BE2C (cell line): ENCODE data around the gene TEKT3.

Experiments used
- DNase-seq: peaks from one replicate; pipeline ENCODE4 v3.0.0-alpha.2; 2020
- H3K27me3 ChIP-seq: fragments of 250-450 bp; sonication (Bioruptor Pico); 2 replicates; pipeline ENCODE4 v1.5.1; 2020; ENCODE audit warnings: mild to moderate bottlenecking
- H3K36me3 ChIP-seq: fragments of 250-450 bp; sonication (Bioruptor Pico); 2 replicates; pipeline ENCODE4 v1.5.1; 2020; ENCODE audit warnings: mild to moderate bottlenecking
- H3K4me1 ChIP-seq: fragments of 250-450 bp; sonication (Bioruptor Pico); 2 replicates; pipeline ENCODE4 v1.5.1; 2020
- H3K4me3 ChIP-seq: 2 replicates; pipeline ENCODE4 v1.5.1; 2011; ENCODE audit warnings: low read depth, low read length
- H3K9me3 ChIP-seq: fragments of 250-450 bp; sonication (Bioruptor Pico); 2 replicates; pipeline ENCODE4 v1.5.1; 2020
- TF ChIP-seq, protein P1 (sequence below): IDR thresholded peaks from 2 replicates; pipeline ENCODE4 v1.5.1; 2012; ENCODE audit warnings: mild to moderate bottlenecking, low read depth, low read length

The TEKT3 gene

DNA sequence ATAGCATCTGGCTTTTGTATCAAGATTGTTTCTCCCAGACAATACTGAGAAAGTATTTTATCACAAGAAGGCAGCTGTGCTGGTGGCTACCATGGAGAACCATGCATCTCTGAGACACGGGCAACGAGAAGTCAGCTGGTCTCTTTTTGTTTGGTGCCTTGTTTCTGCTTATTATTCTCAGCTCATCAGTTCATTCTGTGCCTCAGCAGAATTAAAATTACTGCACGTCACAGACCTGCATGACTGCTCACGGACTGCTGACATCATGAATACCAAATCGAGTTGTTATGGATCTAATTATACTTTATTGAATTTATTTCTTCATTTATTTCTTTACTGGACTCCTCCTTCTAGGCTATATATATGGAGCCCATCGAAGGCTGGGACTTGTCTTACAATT is 57.3 kb downstream of the TEKT3 start:
- Histone ChIP-seq H3K9me3 (no peaks in the 10 kb centered on the region), H3K4me3 (no peak overlapping the region), H3K36me3 (no peaks in the 10 kb centered on the region), H3K27me3 (no peaks in the 10 kb centered on the region), H3K4me1 (no peaks in the 10 kb centered on the region; the same call in 1 of the 2 replicates)
- TF ChIP-seq, protein P1, sequence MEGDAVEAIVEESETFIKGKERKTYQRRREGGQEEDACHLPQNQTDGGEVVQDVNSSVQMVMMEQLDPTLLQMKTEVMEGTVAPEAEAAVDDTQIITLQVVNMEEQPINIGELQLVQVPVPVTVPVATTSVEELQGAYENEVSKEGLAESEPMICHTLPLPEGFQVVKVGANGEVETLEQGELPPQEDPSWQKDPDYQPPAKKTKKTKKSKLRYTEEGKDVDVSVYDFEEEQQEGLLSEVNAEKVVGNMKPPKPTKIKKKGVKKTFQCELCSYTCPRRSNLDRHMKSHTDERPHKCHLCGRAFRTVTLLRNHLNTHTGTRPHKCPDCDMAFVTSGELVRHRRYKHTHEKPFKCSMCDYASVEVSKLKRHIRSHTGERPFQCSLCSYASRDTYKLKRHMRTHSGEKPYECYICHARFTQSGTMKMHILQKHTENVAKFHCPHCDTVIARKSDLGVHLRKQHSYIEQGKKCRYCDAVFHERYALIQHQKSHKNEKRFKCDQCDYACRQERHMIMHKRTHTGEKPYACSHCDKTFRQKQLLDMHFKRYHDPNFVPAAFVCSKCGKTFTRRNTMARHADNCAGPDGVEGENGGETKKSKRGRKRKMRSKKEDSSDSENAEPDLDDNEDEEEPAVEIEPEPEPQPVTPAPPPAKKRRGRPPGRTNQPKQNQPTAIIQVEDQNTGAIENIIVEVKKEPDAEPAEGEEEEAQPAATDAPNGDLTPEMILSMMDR, result no peak
- no peak for DNase-seq

DNA sequence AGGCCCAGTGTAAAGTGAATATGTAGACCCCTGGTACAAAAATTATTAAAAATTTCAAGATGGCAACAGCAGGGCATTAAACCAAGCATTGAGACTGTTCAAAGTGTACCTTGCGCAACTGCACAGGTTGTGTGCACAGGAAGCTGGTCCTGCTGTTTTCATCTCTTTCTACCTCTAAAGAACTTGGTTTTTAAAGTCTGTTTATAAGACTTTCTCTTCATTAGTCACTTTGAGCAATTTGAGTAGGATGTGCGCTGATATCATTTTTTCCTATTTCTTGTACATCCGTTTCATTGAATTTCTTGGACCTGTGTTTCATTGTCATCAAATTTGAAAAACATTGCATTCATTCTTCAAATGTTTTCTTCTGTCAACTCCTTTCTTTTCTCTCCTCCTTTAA is 59.5 kb downstream of the TEKT3 start:
- no peaks in the 10 kb centered on the region; the same call in 1 of the 2 replicates for H3K4me1 ChIP-seq
- no peaks in the 10 kb centered on the region for H3K27me3 ChIP-seq
- H3K36me3 ChIP-seq, result no peaks in the 10 kb centered on the region
- TF ChIP-seq, protein P1, result no peak
- no peak for DNase-seq
- H3K9me3 ChIP-seq, result no peaks in the 10 kb centered on the region
- no peak overlapping the region for H3K4me3 ChIP-seq

DNA sequence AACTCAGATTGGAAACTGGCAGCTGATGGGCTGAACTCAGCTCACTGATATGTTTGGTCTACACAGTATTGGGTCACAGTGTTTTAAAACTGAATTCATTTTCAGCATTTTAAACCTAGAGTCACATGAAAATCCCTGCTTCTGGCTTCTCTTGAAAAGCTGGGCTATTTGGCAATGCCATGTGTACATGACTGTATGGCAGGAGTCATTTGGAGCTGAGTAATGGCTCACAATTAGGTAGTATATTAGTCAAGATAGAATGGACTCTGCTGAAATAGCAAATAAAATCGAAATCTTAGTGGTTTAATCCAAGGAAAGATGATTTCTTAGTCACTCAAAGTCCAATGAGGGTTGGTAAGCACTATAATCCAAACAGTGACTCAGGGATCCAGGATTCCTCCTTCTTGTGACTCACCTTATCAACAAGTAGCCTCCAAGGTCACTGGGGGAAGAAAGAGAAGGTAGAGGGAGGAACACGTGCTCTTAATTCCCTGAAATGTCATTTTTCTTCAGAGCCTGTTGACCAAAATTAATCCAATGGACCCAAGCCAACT is 62.4 kb downstream of the TEKT3 start:
- no peak for DNase-seq
- TF ChIP-seq, protein P1, result no peak
- Histone ChIP-seq H3K4me3 (no peak overlapping the region), H3K4me1 (no peaks in the 10 kb centered on the region; the same call in 1 of the 2 replicates), H3K36me3 (no peaks in the 10 kb centered on the region), H3K27me3 (no peaks in the 10 kb centered on the region), H3K9me3 (no peaks in the 10 kb centered on the region)

DNA sequence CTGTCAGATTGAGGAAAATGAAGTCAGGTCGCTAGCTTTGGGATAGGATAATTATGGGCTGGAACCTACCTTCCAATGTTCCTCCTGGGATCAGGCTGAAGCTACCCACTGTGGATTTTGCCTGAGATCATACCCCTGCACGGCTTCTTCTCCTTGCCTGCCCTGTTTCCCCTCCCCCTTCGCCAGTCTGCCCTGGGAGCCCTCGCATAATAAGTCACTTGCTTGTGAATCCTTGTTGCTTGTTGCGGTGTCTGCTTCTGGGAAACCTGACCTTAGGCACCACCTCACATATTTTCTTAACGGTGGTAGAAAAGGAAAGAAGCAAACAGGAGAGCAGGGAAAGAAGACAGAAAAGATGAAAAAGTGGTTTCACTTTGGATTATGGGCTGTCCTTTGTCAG is 63.0 kb downstream of the TEKT3 start:
- Histone ChIP-seq H3K4me3 (no peak overlapping the region), H3K27me3 (no peaks in the 10 kb centered on the region), H3K9me3 (no peaks in the 10 kb centered on the region), H3K36me3 (no peaks in the 10 kb centered on the region), H3K4me1 (no peaks in the 10 kb centered on the region)
- TF ChIP-seq, protein P1, result no peak
- no peak for DNase-seq

DNA sequence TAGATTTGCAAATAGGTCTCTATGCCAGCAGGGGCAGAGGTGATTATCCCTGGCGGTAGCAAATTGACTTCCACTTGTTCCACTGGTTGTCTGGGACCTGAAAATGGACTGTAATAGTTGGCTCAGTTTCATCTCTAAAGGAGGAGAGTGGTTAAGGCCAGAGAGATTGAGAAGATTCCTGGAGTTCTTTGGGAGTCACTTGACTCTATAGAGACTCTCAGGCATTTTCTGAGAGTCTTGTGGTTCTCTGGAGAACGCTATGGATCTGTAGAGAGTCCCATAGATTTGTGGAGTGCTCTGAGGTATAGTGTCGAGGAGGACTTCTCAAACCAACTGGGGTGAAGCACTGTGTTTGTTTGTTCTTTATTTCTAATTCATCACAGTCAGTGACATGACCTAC is 67.4 kb downstream of the TEKT3 start:
- H3K27me3 ChIP-seq, result no peaks in the 10 kb centered on the region
- TF ChIP-seq, protein P1, result no peak
- no peak for DNase-seq
- no peak overlapping the region for H3K4me3 ChIP-seq
- H3K36me3 ChIP-seq, result no peaks in the 10 kb centered on the region
- H3K9me3 ChIP-seq, result no peaks in the 10 kb centered on the region
- no peaks in the 10 kb centered on the region for H3K4me1 ChIP-seq

DNA sequence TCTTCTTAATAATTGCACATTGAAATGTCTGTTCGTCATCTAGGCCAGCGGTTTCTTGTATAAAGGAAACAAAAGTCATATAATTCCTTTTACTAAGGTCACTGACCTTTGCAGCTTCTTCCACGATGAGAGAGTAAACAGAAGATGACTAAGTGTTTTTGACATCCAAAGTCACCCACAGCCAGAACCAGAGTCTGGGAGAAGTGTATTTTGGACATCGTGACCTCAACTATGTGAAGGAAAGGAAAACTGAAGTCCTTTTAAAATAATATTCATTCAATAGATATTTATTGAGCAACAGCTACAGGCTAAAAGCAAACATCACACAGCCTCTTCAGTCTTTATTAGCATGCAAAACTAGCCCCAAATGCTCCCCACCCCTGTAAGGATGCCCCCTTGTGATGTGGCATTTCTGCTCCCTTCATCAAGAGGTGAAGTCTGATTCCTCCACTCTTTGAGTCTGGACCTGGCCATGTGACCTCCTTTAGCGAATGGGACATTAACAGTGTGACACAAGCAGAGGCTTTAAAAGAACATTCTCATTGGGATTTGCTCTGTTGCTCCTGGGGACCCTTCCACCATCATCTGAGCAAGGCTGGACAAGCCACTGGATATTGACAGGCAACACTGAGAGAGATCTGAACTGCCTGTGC is 68.1 kb downstream of the TEKT3 start:
- no peak overlapping the region for H3K4me3 ChIP-seq
- no peaks in the 10 kb centered on the region for H3K27me3 ChIP-seq
- TF ChIP-seq, protein P1, result no peak
- no peaks in the 10 kb centered on the region for H3K4me1 ChIP-seq
- no peaks in the 10 kb centered on the region for H3K9me3 ChIP-seq
- no peaks in the 10 kb centered on the region for H3K36me3 ChIP-seq
- no peak for DNase-seq
